GM21423 (cell line): ENCODE measurements around the gene LHX6.

Experiments used
- ATAC-seq: cut with Tn5 transposase; IDR thresholded peaks from one replicate; pipeline ENCODE4 v1.9.1; 2021; ENCODE audit warnings: mild to moderate bottlenecking, moderate library complexity; ENCODE audit not compliant: unreplicated experiment

LHX6 gene

GRCh38 chr9:122236681-122237080 is 7.9 kb upstream of the LHX6 start:
- ATAC-seq: no peak

GRCh38 chr9:122234022-122234748 is 5.4 kb upstream of the LHX6 start:
- ATAC-seq: no peak

GRCh38 chr9:122232796-122233306 is 4.1 kb upstream of the LHX6 start:
- no peak for ATAC-seq

GRCh38 chr9:122229485-122229837 is 704 bp upstream of the LHX6 start:
- ATAC-seq: no peak

- ATAC-seq: no peak
These were observed 578 bp downstream of the LHX6 start for GRCh38 chr9:122228191-122228567.

- ATAC-seq: no peak
These were observed 1.2 kb downstream of the LHX6 start for GRCh38 chr9:122227575-122227900.

GRCh38 chr9:122226758-122227574 is 1.8 kb downstream of the LHX6 start:
- no peak for ATAC-seq

- no peak for ATAC-seq
These were observed 2.5 kb downstream of the LHX6 start for GRCh38 chr9:122226142-122226757.

GRCh38 chr9:122225312-122226141 is 3.2 kb downstream of the LHX6 start:
- no peak for ATAC-seq

- no peak for ATAC-seq
These were observed 5.3 kb downstream of the LHX6 start for GRCh38 chr9:122223435-122223834.

GRCh38 chr9:122222791-122223190 is 6.0 kb downstream of the LHX6 start:
- no peak for ATAC-seq

- ATAC-seq: no peak
These were observed 7.5 kb downstream of the LHX6 start for GRCh38 chr9:122221183-122221811.

- no peak for ATAC-seq
These were observed 8.0 kb downstream of the LHX6 start for GRCh38 chr9:122220673-122221182.

- no peak for ATAC-seq
These were observed 8.7 kb downstream of the LHX6 start for GRCh38 chr9:122219856-122220672.

GRCh38 chr9:122218935-122219855 is 9.6 kb downstream of the LHX6 start:
- no peak for ATAC-seq

- ATAC-seq: no peak
These were observed 10.5 kb downstream of the LHX6 start for GRCh38 chr9:122218071-122218934.

- no peak for ATAC-seq
These were observed 11.1 kb downstream of the LHX6 start for GRCh38 chr9:122217640-122218039.
